Keratinocyte (primary cell): ENCODE data around the gene DENND1A. TPM values are rescaled to one million over a fixed set of nuclear protein-coding genes. Genes with fewer than 3 reads are reported as not detected.

Experiments
- DNase-seq: peaks from one replicate; pipeline ENCODE4 v3.0.0-alpha.2; 2011; ENCODE audit warnings: low read depth, missing footprints, low spot score
- FAIRE-seq: peaks from 2 replicates; lab custom pipeline; 2011; peaks lifted over from hg19 to GRCh38; lab: Jason Lieb, UNC
- H2AFZ ChIP-seq: 2 replicates; pipeline ENCODE4 v1.6.0; 2012; ENCODE audit warnings: low read length, control low read depth, inconsistent platforms; ENCODE audit not compliant: control insufficient read depth
- H3K27ac ChIP-seq: 2 replicates; pipeline ENCODE4 v1.5.1; 2011; ENCODE audit warnings: low read length; ENCODE audit not compliant: control insufficient read depth, insufficient read depth
- H3K27me3 ChIP-seq: 3 replicates; pipeline ENCODE4 v1.6.0; 2011; ENCODE audit warnings: low read length; ENCODE audit not compliant: control insufficient read depth, insufficient read depth; ENCODE audit errors: extremely low read depth
- H3K36me3 ChIP-seq, 2 experiments: 2 replicates in 1 of 2; 3 replicates in 1 of 2; pipeline ENCODE4 v1.5.1; 2011; ENCODE audit warnings: low read length in 2 of 2, mild to moderate bottlenecking in 1 of 2; ENCODE audit not compliant: control insufficient read depth in 2 of 2, insufficient read depth in 2 of 2; ENCODE audit errors: extremely low read depth in 1 of 2
- H3K4me1 ChIP-seq: 3 replicates; pipeline ENCODE4 v1.5.1; 2011; ENCODE audit warnings: low read length; ENCODE audit not compliant: control insufficient read depth, insufficient read depth; ENCODE audit errors: extremely low read depth
- H3K4me2 ChIP-seq: 3 replicates; pipeline ENCODE4 v1.6.0; 2011; ENCODE audit warnings: low read depth, low read length; ENCODE audit not compliant: control insufficient read depth, insufficient read depth; ENCODE audit errors: extremely low read depth
- H3K4me3 ChIP-seq, 3 experiments: fragments of 200-600 bp in 1 of 3; sonication (generic) in 1 of 3; 2 replicates in 2 of 3; 3 replicates in 1 of 3; pipeline ENCODE4 v1.5.1; 2011 to 2016; ENCODE audit warnings: low read length in 3 of 3, mild to moderate bottlenecking in 3 of 3, control low read depth in 2 of 3, inconsistent platforms in 1 of 3, low read depth in 1 of 3, mixed read lengths in 1 of 3, mixed run types in 1 of 3, moderate library complexity in 1 of 3; ENCODE audit not compliant: control insufficient read depth in 2 of 3, insufficient read depth in 2 of 3; ENCODE audit errors: extremely low read depth in 1 of 3
- H3K79me2 ChIP-seq: 2 replicates; pipeline ENCODE4 v1.6.0; 2012; ENCODE audit warnings: low read length; ENCODE audit not compliant: control insufficient read depth, insufficient read depth
- H3K9ac ChIP-seq: 3 replicates; pipeline ENCODE4 v1.6.0; 2011; ENCODE audit warnings: low read length; ENCODE audit not compliant: control insufficient read depth, insufficient read depth; ENCODE audit errors: extremely low read depth
- H3K9me1 ChIP-seq: 3 replicates; pipeline ENCODE4 v1.6.0; 2011; ENCODE audit warnings: low read length; ENCODE audit not compliant: control insufficient read depth, insufficient read depth; ENCODE audit errors: extremely low read depth
- H3K9me3 ChIP-seq: 2 replicates; pipeline ENCODE4 v1.5.1; 2012; ENCODE audit warnings: low read depth, low read length; ENCODE audit not compliant: control insufficient read depth
- H4K20me1 ChIP-seq: 3 replicates; pipeline ENCODE4 v1.6.0; 2011; ENCODE audit warnings: low read length; ENCODE audit not compliant: control insufficient read depth, insufficient read depth; ENCODE audit errors: extremely low read depth
- CTCF ChIP-seq, 3 experiments: IDR thresholded peaks in 1 of 3; conservative IDR thresholded peaks in 1 of 3; optimal IDR thresholded peaks in 1 of 3; 2 replicates in 2 of 3; 3 replicates in 1 of 3; pipeline versions ENCODE3 to v1.5.1; 2011; ENCODE audit warnings: low read length in 3 of 3, mild to moderate bottlenecking in 3 of 3, moderate library complexity in 2 of 3, control low read depth in 1 of 3, inconsistent platforms in 1 of 3; ENCODE audit not compliant: insufficient read depth in 2 of 3; ENCODE audit errors: extremely low read depth in 1 of 3
- EZH2 ChIP-seq: IDR thresholded peaks from one replicate; pipeline ENCODE4 v1.6.1; 2012; ENCODE audit warnings: inconsistent platforms, mild to moderate bottlenecking, low read length, moderate library complexity
- dilution Hi-C: fragments of 300-500 bp; cut with MboI; formaldehyde crosslinking; loops from one replicate; pipeline ENCODE4 v1.7.0; 2020; ENCODE audit warnings: low sequenced_read_pairs; ENCODE audit not compliant: extremely low pct_ligation_motif_present
- polyA plus RNA-seq, 5 experiments: library from polyadenylated mRNA; depleted of rRNA in 3 of 5; stranded (reverse) in 3 of 5; stranded (forward) in 1 of 5; unstranded in 1 of 5; fragments of >200 nt; gene quantifications; 1 replicate in 1 of 5; 2 replicates in 3 of 5; 3 replicates in 1 of 5; pipeline versions ENCODE4 v1.2.1 to v1.2.3, GENCODE V29; 2011 to 2012; ENCODE audit warnings: missing spikeins in 2 of 5, low read depth in 1 of 5, low replicate concordance in 1 of 5

Gene DENND1A
- polyA plus RNA-seq, 1 donor (not counting 4 experiments of a cell fraction or from before 2014, with no cell fraction given): 13.0 TPM

GRCh38 chr9:123505496-123505895, 424.4 kb downstream of the DENND1A start:
- no peaks in the 10 kb centered on the region for H3K27me3 ChIP-seq
- H3K9ac ChIP-seq: no peak overlapping the region
- TF ChIP-seq EZH2 (no peak), CTCF (optimal IDR thresholded peaks at IDR 0.05 in 1 of 3, IDR thresholded peaks at IDR 0.05 in 1 of 3, conservative IDR thresholded peaks at IDR 0.05 in 1 of 3; ENCODE audit: extremely low read depth in 1 of 3, insufficient read depth in 2 of 3, low read length in 3 of 3) (no peak)
- dilution Hi-C loops: no loop called here
- FAIRE-seq (no peak), DNase-seq (no peak)
- no peak overlapping the region for H3K27ac ChIP-seq
- no peaks in the 10 kb centered on the region for H3K79me2 ChIP-seq
- H3K4me2 ChIP-seq: no peak overlapping the region
- no peak overlapping the region for H3K4me3 ChIP-seq
- H3K9me3 ChIP-seq: no peaks in the 10 kb centered on the region
- no peaks in the 10 kb centered on the region for H3K9me1 ChIP-seq
- no peaks in the 10 kb centered on the region for H3K36me3 ChIP-seq
- H4K20me1 ChIP-seq: no peaks in the 10 kb centered on the region
- no peaks in the 10 kb centered on the region for H3K4me1 ChIP-seq
- no peak overlapping the region for H2AFZ ChIP-seq

GRCh38 chr9:123500336-123500735, 429.6 kb downstream of the DENND1A start:
- Histone ChIP-seq H3K27ac (no peak overlapping the region), H3K79me2 (no peaks in the 10 kb centered on the region), H3K27me3 (no peaks in the 10 kb centered on the region), H3K4me3 (no peak overlapping the region), H3K9me1 (no peaks in the 10 kb centered on the region), H3K4me2 (no peak overlapping the region), H3K4me1 (no peaks in the 10 kb centered on the region), H2AFZ (no peak overlapping the region), H4K20me1 (no peaks in the 10 kb centered on the region), H3K9ac (no peak overlapping the region), H3K36me3 (no peaks in the 10 kb centered on the region), H3K9me3 (no peaks in the 10 kb centered on the region)
- no peak for TF ChIP-seq CTCF (optimal IDR thresholded peaks at IDR 0.05 in 1 of 3, IDR thresholded peaks at IDR 0.05 in 1 of 3, conservative IDR thresholded peaks at IDR 0.05 in 1 of 3; ENCODE audit: extremely low read depth in 1 of 3, insufficient read depth in 2 of 3, low read length in 3 of 3)
- no peak for TF ChIP-seq EZH2
- no peak for FAIRE-seq
- dilution Hi-C loops: no loop called here
- DNase-seq: no peak
